HG03280 (cell line): ENCODE measurements around the gene ZCCHC17.
"Not testable (repeated sequence)": the region's sequence is repeated elsewhere in the genome, so short reads cannot be mapped to it uniquely, and the experiment has no call there.

ENCODE experiments used
- ATAC-seq: cut with Tn5 transposase; IDR thresholded peaks from one replicate; pipeline ENCODE4 v1.9.1; 2021; ENCODE audit warnings: mild to moderate bottlenecking, moderate library complexity; ENCODE audit not compliant: unreplicated experiment

ZCCHC17 gene

DNA sequence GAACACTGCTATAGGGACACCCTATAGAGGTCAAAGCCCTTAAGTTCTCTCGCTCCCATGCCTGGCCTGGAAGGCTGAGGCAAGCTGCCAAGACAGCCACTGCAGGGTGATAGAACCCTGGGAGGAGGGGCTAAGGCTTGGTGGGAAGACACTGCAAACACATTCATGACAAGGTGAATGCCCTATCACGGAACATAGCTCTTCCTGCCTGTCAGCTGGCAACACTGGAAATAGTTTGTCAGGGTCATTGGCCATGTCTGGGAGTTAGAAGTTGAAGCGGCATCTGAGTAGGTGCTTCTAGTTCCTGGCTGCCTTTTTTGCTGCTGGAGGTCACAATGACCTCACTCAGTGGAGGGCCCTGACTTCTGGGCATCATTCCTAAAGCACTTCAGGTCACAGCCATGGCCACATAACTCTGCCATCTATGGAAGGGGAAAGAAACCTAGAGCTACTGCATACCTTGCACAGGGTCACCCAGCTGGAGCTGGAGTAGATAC lies 71.8 kb downstream of the ZCCHC17 start:
- ATAC-seq: no peak

DNA sequence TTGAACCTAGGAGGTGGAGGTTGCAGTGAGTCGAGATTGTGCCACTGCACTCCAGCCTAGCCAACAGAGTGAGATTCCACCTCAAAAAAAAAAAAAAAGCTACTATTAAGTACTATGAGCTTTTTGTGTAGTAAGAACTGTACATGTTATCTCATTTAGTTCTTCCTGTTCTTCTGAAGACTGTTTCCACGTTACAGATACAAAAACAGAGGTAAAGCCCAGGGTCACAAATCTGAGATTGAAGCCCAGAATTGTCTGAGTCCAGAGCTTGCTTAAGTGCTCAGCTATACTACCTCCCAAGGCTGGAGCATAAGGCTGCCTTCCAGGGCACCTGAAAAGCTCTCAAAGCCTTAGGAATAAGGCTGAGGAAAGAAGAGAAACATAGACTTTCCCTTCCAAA lies 73.2 kb downstream of the ZCCHC17 start:
- no peak for ATAC-seq

- ATAC-seq: no peak
Measured at GRCh38 chr1:31370565-31370964, 73.7 kb downstream of the ZCCHC17 start.

- no peak for ATAC-seq
Measured at GRCh38 chr1:31371121-31371959, 74.5 kb downstream of the ZCCHC17 start.

- no peak for ATAC-seq
Measured at GRCh38 chr1:31372051-31372450, 75.2 kb downstream of the ZCCHC17 start.

DNA sequence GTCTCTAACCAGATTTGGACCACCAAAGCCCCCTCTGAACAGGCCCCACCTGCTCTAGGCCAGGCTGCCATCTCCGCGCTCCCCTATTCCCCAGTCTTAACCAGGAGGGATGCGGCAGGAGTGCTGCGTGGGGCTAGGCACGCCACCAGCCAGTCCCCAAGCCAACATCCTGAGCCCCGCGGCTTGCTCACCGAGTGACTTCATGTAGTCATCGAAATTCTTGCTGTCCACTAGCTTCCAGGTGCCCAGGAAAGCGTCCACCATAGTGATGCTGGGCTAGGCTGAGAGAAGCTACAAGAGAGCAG lies 75.9 kb downstream of the ZCCHC17 start:
- no peak for ATAC-seq

GRCh38 chr1:31373056-31373896 lies 76.4 kb downstream of the ZCCHC17 start, which contains the start of gene FABP3:
FABP3 (minus strand) TSS chr1:31373076; CDS start chr1:31373014, 62 bp downstream.
- no peak for ATAC-seq

GRCh38 chr1:31373897-31374486 lies 77.2 kb downstream of the ZCCHC17 start:
- no peak for ATAC-seq

GRCh38 chr1:31374511-31375196 lies 77.8 kb downstream of the ZCCHC17 start:
- ATAC-seq: no peak

GRCh38 chr1:31376375-31377134 lies 79.7 kb downstream of the ZCCHC17 start:
- ATAC-seq: no peak

DNA sequence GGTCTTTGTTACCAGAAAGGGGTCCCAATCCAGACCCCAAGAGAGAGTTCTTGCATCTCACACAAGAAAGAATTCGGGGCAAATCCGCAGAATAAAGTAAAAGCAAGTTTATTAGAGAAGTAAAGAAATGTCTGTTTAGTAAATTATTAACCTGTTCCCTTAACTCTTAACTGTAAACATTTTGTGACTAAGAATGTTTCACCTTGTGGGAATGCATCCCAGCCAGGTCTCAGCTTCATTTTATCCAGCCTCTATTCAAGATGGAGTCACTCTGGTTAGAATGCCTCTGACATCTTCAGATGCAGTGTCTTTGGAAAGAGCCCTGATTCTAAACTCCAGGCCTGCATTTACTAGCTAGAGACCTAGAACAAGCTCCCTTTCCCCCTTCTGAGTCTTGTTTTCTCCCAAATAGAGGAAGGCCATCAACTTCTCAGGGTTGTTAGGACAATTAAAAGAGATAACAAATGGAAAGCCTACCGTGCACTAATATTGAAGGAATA lies 80.6 kb downstream of the ZCCHC17 start:
- no peak for ATAC-seq

- ATAC-seq: no peak
Measured at GRCh38 chr1:31378001-31378400, 81.2 kb downstream of the ZCCHC17 start.

GRCh38 chr1:31380181-31380580 lies 83.3 kb downstream of the ZCCHC17 start:
- no peak for ATAC-seq

GRCh38 chr1:31381394-31382294 lies 84.8 kb downstream of the ZCCHC17 start:
- ATAC-seq: no peak

- ATAC-seq: no peak
Measured at GRCh38 chr1:31382379-31382989, 85.7 kb downstream of the ZCCHC17 start.

DNA sequence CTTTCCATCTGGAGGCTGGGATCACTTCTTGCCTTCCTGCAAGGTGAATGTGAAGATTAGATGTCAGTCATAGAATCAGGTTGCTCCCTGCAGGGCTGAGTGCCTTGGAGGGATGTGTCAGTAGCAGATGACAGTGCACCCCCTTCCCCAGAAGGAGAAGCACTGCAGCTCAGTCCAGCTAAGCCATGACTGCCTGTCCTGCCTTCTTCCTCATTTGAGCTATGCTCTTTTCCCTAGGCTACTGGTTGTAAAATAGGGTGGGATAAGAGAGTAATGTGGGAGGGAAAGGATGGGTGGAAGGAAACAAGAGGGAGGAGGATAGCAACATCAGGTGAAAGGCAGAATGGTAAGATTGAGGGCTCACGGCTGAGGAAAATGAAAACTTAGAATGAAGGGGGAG lies 87.1 kb downstream of the ZCCHC17 start:
- no peak for ATAC-seq

DNA sequence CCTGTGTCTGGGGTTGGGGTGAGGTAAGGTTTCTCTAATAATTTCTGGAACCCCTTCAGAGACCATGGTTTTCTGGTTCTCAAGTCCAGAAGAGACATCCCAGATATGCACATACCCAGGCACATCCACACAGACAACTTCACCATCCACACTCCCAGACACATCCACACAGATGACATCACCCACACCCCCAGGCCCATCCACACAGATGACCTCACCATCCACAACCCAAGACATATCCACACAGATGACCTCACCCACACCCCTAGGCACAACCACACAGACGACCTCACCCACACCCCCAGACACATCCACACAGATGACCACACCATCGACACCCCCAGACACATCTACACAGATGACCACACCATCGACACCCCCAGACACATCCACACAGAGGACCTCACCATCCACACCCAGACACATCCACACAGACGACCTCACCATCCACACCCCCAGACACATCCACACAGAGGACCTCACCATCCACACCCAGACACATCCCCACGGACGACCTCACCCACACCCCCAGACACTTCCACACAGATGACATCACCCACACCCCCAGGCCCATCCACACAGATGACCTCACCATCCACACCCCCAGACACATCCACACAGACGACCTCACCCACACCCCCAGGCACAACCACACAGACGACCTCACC lies 89.9 kb downstream of the ZCCHC17 start:
- not testable (repeated sequence) for ATAC-seq

- ATAC-seq: no peak
Measured at GRCh38 chr1:31387612-31388011, 90.8 kb downstream of the ZCCHC17 start.
